ENCODE measurements around the gene ECHDC3.

The ECHDC3 gene

GRCh38 chr10:11808808-11809207, 66.6 kb downstream of the ECHDC3 start:
- DNase-seq (ENCODE audit: insufficient read length, low spot score): no peak
- FAIRE-seq: no peak

GRCh38 chr10:11810313-11810766, 68.2 kb downstream of the ECHDC3 start:
- DNase-seq (ENCODE audit: insufficient read length, low spot score): no peak
- no peak for FAIRE-seq

GRCh38 chr10:11810973-11811372, 68.8 kb downstream of the ECHDC3 start:
- no peak for FAIRE-seq
- no peak for DNase-seq (ENCODE audit: insufficient read length, low spot score)

- DNase-seq (ENCODE audit: insufficient read length, low spot score): no peak
- FAIRE-seq: no peak
Measured at GRCh38 chr10:11813177-11813576, 71.0 kb downstream of the ECHDC3 start.

Measured in GM19239 (cell line).